T-helper 9 cell (primary cell): ENCODE measurements around the gene CBL.

Experiments
- DNase-seq: peaks from one replicate; pipeline ENCODE4 v3.0.0-alpha.2; 2020

CBL gene

DNA sequence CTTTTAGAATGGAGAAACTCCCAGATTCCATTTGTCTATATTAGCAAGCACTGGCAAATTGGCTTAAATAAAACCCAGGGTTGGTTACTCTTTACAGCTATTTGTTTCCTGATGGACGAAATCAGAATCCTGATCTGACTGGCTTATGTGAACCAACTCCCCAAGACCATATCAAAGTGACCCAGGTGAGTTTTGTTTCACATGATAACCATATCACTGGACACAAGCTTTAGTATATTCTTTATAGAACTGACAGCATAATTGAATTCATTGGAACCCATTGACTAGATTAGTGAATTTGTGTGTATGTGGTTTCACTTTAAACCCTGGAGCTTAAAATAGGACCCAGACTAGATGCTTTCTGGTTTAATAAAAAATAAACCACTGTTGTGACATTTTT, 71.5 kb downstream of the CBL start:
- no peak for DNase-seq

DNA sequence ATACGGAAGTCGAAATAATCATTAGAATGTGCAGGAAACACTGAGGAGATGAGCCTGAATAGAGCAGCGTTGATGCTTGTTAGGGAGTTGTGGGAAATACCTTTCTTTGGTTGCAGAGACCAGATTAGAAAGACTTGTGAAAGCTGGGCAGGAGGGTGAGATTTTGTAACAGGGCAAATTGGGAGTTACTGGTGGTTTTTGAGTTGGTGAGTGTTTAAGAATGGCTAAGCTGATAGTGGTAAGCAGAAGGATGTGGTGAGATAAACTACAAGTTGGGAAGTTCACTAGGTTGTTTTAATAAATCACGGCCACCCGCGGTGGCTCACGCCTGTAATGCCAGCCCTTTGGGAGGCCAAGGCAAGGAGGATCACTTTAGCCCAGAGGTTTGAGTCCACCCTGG, 76.4 kb downstream of the CBL start:
- DNase-seq, result no peak

DNA sequence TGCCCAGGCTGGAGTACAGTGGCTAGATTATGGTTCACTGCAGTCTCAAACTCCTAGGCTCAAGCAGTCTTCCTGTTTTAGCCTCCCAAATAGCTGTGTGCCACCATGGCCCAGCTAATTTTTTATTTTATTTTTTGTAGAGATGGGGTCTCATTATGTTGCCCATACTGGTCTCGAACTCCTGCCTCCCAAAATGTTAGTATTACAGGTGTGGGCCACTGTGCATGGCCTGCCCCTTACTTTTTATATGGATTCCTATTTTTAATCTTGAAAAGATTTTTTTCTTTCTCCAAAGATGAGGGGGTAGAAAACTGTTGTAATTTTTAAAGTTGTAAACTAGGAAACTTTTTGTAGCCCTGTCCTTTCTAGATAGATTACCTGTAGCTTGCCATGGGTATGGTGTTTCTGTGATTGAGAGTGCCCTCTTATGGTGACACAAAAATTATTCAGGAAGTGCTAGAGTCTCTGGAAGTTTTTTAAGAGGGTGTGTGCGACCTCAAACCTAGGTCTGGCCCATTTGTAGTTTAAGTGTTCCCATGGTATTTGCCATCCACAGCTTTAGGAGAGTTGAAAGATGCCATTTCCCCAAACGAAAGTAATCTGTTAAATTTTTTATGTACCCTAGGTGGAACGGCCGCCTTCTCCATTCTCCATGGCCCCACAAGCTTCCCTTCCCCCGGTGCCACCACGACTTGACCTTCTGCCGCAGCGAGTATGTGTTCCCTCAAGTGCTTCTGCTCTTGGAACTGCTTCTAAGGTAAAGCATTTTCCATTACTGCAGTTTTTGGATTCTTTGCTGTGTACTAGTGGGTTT, 78.4 kb downstream of the CBL start:
- no peak for DNase-seq

DNA sequence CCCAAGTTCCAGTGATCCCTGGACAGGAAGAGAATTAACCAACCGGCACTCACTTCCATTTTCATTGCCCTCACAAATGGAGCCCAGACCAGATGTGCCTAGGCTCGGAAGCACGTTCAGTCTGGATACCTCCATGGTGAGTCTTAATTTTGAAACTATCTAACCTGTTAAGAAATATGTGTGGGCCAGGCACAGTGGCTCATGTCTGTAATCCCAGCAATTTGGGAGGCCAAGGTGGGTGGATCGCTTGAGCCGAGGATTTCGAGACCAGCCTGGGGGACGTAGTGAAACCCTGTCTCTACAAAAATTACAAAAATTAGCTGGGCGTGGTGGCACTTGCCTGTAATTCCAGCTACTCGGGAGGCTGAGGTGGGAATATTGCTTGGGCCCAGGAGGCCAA, 79.3 kb downstream of the CBL start:
- DNase-seq, result no peak

DNA sequence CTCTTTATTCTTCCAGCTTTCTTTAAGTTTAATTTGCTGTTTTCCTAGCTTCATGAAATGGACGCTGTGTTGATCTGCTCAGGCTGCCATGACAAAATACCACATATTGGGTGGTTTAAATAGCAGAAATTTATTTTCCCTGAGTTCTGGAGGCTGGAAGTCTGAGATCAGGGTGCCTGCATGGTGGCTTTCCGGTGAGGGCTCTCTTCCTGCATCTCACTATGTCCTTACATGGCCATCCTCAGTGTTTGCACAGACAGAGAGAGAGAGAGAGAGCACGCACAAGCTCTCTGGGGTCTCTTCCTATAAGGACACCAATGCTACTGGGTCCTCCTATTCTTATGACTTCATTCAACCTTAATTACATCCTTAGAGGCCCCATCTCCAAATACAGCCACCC, 82.1 kb downstream of the CBL start:
- DNase-seq, result no peak

DNA sequence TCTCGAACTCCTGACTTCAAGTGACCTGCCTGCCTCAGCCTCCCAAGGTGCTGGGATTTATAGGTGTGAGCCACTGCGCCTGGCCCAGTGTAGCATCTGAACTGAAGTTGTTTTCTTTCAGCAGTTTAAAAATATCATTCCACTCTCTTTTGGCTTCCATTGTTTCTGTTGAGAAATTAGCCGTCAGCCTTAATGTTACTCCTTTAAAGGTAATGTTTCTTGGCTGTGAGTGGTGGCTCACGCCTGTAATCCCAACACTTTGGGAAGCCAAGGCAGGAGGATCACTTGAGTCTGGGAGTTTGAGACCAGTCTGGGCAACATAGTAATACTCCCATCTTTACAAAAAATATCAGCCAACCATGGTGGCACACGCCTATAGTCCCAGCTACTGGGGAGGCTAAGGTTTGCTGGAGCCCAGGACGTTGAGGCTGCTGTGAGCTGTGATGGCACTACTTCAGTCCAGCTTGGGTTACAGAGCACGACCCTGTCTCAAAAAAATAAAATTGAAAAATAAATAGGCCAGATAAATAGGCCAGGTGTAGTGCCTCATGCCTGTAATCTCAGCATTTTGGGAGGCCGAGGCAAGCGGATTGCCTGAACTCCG, 84.9 kb downstream of the CBL start:
- DNase-seq, result no peak

DNA sequence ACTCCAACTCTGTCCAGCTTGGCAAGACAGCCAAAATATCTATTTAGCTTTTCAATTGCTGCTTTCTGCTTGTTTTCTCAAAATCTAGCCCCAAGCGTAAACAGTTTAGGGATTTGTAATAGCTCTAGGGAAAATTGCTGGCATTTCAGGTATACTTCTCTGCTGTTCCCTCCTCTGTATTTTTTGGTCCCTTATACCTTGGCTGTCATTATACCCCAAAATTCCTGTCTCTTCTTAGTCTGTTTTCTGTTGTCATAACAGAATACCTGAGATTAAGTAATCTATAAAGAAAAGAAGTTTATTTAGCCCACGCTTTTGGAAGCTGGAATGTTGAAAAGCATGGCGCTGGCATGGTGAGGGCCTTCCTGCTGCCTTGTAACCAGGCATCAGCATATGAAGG, 87.3 kb downstream of the CBL start:
- no peak for DNase-seq

DNA sequence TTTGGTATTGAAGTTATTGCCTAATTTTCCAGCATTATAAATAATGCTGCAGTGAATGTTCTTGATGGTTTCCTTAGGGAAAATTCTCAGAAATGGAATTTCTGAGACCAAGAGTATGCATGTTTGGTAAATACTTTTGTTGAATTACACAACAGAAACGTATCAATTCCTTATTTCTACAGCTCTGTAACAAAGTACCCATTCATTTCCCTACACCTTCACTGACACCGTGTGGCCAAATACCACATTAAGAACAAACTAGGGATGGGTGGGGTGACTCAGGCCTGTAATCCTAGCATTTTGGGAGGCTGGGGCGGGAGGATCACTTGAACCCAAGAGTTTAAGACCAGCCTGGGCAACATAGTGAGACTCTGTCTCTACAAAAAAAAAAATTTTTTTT, 89.0 kb downstream of the CBL start:
- DNase-seq, result no peak

DNA sequence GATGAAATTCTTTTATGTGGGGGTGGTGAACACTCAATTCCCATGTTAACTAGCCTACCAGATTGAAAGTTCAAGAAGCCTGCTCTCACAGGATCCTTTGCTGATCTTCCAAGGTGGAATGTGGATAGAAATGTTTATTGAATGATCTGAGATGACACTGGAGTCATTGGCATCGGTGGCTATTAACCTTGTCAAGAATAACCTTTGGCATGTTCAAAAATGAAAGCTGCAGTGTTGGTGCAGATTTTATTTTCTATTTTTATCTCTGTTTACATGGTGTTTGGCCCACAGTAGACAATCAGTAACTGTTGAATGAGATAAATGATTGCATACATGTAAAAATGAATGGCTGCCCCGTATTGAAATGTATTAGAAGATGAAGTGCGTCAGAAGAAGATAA, 91.8 kb downstream of the CBL start:
- no peak for DNase-seq

DNA sequence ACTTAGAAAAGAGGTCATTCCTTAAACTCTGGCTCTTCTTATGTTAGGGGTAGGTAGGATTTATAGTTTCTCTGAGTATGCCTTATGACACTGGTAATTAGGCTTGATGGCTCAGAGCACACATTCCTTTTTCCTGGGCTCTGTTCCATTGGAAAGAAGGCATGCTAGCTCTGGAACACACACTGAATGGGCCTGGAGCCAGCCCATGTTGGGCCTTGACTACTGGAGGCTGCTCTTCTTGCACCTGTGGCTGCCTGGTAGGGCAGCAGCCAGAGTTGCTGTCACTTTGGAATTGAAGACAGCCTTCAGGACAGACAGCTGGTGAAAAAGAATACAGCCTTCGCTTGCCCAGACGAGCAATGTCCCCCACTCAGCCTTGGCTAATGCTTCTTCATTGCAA, 92.6 kb downstream of the CBL start:
- no peak for DNase-seq

DNA sequence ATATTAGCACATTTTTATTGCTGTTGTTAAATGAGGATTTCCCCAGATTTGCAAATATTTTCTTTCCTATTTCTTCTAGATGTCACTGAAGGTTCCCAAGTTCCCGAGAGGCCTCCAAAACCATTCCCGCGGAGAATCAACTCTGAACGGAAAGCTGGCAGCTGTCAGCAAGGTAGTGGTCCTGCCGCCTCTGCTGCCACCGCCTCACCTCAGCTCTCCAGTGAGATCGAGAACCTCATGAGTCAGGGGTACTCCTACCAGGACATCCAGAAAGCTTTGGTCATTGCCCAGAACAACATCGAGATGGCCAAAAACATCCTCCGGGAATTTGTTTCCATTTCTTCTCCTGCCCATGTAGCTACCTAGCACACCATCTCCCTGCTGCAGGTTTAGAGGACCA, 93.3 kb downstream of the CBL start:
- no peak for DNase-seq

DNA sequence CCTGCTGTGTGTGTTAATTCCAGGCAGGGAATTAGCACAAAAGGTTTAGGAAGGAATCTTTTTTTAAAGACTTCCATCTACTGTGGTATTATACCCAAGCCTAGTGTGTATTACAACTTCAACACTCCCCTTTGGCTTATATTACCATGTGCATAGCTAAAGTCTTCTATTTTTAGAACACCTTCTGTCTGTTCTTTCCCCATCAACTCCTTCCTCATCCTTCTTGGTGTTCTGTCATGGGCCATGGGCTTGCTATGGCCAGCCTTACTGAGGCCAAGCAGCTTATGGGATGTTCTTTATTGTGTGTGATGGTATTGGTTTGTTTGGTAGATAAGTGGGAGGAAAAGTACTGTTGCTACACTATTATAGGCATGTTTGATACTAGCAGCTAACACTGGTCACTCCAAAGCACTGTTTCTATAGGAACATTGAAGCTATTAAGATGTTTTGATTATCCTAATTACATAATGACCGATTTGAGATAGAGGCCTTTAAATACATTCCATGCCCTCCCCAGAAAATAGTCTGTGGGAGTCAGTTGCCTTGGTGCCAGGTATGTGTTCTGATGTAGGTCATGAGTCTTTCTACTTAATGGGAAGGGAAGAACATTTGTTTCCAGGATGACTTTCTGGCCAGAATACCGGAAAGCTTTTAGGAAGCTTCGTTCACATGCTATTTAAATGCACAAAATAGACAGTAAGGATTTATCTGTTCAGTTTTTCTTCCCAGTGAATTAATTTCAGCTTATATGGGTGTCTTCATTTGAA, 94.2 kb downstream of the CBL start:
- no peak for DNase-seq

DNA sequence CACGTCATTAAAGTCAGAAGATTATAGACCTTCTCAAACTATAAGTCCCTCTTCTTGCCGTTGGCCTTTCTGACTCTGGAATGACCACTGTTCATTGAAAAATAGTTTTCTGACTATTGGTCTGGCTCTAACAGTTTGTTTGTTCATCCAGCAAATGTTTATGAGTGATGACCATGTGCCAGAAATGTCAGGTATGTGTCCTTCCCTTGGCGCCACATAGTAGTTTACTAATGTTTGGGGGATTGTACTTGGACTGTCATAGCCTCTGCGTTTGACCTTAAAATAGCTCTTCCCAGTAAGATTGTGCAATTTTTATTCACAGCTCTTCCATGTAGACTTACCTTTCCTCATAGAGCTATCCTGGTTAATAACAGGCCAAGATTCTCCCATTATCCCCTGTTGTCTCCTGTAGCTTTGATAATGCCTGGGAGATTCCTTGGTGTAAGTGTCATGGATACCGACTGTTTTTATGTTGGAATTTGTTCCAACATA, 97.1 kb downstream of the CBL start:
- no peak for DNase-seq

DNA sequence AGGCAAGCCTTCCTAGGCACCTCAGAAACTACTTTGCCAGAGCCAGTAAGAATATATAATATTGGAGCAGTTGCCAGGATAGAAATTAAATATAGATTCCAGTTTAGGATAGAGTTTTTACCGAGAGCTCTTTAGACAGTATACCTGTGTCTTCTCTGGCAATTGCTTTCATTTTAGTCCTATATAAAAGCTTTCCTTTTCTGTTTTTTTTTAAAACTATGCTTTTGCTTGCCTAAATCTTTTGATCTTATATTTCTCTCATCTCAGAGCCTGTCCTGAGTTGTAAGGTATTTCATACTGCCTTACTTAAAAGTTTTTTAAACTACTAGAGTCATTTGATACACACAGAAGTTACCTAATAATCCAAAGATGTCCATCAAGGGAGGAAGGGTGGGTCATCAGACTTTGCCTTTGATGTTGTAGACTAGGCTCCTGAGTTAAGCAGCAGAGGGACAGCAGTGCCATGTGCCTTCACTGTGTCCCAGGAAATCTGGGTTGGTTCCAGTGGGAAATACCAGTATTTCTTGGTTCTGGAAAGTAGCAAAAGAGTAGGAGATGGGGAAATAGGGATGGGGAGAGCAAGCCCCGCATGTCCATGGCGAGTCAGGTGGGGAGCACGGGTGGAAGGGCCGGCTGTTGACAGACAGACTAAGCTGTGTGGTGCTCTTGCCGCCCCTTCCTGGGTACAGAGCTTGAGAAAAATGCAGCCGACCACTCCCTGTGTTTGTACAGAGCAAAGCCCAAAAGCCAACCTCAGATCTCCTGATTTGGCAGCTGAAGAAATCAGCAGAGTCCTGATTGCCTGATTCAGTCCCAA, 99.6 kb downstream of the CBL start:
- DNase-seq, result no peak

DNA sequence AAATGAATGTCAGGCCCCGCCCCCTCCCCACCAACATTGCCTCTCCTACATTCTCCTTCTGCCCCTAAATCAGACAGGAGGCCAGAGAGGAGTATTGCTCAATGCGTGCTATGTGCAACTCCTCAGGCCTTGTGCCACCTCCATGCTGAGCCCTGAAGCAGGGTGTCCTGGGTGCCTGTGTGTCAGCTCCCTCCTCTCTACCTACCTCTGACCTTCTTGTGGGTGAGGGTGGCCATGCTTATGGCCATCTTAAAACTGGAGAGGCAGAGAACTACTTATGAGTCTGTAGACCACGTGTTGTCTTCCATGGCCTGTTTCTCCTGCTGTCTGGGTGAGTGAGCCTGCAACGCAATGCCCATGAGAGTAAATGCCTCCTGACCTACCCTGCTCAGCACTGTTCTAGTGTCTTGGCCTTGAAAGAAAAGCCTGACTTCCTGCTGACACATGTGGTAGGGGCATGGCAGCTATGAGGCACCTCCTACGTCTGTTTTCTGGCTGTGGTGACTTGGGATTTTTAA, 100.3 kb downstream of the CBL start:
- DNase-seq, result no peak

DNA sequence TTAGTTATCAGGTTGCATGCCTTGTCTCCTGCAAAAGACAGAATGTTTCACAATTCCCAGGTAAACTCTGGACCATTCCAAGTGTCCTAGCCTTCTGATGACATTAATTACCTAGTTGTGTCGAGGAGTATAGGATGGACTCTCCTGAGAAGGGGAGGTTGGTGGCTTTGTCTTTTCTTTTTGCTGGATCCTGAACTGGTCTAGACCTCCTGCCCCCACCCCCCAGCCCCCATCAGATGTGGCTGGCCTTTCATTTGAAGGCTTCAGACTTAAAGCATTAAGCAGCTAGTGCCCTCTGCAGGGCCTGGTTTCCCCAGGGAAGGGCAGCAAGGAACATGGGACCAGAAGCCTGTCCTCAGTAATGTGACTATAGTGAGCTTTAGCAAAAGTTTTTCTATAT, 101.1 kb downstream of the CBL start:
- DNase-seq, result no peak

DNA sequence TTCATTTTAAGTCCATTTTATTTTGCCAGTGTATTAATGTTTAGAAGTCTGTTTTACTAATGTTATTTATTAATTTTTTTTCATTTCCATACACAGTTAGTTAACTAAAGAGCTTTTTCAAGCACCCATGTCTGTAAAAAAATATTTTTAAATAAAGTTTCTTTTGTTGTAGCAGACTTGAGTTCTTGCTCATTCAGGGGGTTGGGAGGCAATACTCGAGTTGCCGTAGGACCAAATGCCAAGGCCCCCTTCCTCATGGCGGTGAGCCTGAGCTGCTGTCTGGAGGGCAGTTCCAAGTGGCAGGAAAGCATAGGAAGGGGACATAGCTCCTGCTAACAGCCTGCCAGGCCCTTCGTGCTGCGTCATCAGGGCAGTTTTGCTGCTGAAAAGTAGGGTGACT, 101.8 kb downstream of the CBL start:
- DNase-seq, result no peak

DNA sequence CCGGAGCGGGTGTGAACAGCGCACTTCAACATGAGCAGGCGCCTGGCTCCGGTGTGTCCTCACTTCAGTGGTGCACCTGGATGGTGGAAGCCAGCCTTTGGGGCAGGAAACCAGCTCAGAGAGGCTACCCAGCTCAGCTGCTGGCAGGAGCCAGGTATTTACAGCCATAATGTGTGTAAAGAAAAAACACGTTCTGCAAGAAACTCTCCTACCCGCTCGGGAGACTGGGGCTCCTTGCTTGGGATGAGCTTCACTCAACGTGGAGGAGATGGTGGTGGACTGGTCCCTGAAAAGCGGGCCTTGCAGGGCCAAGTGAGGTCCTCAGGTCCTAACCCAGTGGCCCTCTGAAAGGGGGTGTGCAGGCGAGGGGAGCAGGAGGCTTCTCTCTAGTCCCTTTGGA, 103.3 kb downstream of the CBL start:
- DNase-seq, result no peak

DNA sequence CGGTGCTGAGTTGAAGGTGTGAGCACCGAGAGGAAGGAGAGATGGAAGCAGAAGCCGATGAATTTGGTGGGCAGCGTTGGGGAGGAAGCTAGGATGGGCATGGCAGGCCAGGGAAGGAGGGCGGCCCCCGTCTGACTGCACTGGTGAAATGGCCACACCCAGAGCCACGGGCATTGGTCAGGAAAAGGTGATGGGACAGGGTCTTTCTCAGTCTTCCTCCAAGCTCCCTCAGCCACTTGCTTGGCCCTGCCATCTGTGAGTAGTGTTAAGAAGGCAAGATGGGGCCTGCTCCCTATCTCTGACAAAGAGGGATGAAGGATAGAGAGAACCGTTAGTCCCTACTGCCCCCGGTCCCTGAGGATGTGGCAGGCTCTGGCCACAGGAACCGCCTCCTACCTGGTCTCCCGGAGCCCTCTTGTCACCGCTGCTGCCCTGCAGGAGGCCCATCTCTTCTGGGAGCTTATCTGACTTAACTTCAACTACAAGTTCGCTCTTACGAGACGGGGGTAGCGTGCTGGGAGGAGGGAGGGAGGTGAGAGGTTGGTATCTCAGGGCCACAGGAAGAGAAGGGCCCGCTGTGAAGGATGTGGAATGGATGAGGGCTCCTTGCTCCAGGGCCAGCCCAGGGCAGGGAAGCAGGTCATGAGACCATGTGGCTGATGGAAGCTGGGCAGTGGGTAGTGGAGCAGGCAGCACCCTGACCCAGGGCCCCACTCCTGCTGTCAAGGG, 104.0 kb downstream of the CBL start:
- DNase-seq, result no peak

DNA sequence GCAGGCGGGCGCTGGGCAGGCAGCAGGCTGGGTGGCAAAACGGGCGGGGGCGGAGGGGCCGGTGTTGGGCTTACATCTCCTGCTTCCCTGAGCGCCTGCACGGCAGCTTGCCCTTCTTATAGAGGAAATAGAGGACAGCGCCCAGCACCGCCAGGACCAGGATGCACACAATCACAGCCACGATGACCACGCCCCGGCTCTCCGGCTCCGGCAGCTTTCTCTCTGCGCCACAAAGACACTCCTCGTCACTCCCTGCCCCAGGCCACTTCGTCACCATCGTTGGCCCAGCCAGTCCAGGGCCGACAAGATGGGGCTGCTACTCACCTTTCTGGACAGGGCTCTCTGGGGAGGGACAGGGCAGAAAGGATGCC, 104.5 kb downstream of the CBL start:
- DNase-seq, result no peak

DNA sequence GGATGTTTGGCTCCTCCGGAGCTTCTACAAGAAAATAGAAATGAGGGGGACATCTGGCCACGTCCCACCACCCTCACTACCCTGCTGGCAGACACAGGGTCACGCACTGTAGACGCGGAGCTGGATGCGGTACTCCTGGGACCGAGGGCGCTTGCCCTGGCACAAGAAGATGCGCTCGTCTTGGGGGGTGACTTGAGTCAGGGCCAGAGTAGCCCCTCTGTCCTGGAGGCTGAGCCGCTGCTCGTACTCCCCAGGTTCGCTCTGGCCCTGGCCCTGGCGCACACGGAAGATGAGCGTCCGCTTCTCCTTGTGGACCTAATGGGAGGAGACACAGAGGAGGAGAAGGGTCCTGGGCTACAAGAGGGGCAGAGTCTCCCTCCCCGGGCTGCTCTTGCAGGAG, 108.6 kb downstream of the CBL start:
- DNase-seq, result no peak
